ENCODE data around the gene JAK2. TPM values are rescaled to one million over a fixed set of nuclear protein-coding genes. Genes with fewer than 3 reads are reported as not detected.

JAK2 gene
- total and polyA plus RNA-seq, 10 of the 15 experiments (the other 5 are each of a cell fraction or from before 2014, with no cell fraction given) = 4.1 to 22.9 (median 13.7) TPM

GRCh38 chr9:4939118-4939561 lies 45.9 kb upstream of the JAK2 start:
- H3K27ac ChIP-seq (ENCODE audit: control insufficient read depth, insufficient read depth) = peak overlapping the region; percentile 78
- ChIA-PET POLR2A (interaction anchor here (0.7 to 1.7 kb wide), 6 partner anchors 9 to 50 kb away, joined by 3 to 9 read pairs (median 4); partner anchors contain the start of gene JAK2), CTCF (interaction anchor here (0.8 to 3.7 kb wide), 9 partner anchors 15 to 180 kb away, joined by 3 to 15 read pairs (median 6); no protein-coding TSS in a partner anchor), RAD21 (ENCODE audit: unreplicated experiment) (interaction anchor here (1.0 to 6.3 kb wide), 5 partner anchors 15 to 48 kb away, joined by 3 to 43 read pairs (median 15); partner anchors contain the start of gene JAK2), SMC1A (ENCODE audit: uncharacterized antibody, unreplicated experiment) (interaction anchor here (0.8 to 6.9 kb wide), 13 partner anchors 8 to 651 kb away, joined by 3 to 66 read pairs (median 11); partner anchors contain the start of gene JAK2)
- no peaks in the 10 kb centered on the region for H3K79me2 ChIP-seq (ENCODE audit: control insufficient read depth, insufficient read depth, low read length)
- no peaks in the 10 kb centered on the region for H3K27me3 ChIP-seq (replicated peaks in 1 of 2; ENCODE audit: control insufficient read depth in 2 of 2, insufficient read depth in 2 of 2, low read length in 1 of 2)
- ATAC-seq (peak; percentile 92), DNase-seq (ENCODE audit: low read depth, low spot score) (peak; percentile 93), FAIRE-seq (peak; percentile 71)
- intact Hi-C loops (cut with micrococcal nuclease; ENCODE audit: unreplicated experiment) (loop anchor here (1.0 to 5.0 kb wide), 4 partner anchors 32 to 653 kb away; partner anchors contain the start of gene PLGRKT), in situ Hi-C loops (cut with MboI) (no loop called here)
- H3K36me3 ChIP-seq (ENCODE audit: control insufficient read depth in 2 of 2, insufficient read depth in 2 of 2, low read length in 1 of 2) = no peaks in the 10 kb centered on the region
- no peaks in the 10 kb centered on the region for H4K20me1 ChIP-seq (ENCODE audit: control insufficient read depth, insufficient read depth)
- no peak overlapping the region; the same call in 1 of the 2 replicates for H2AFZ ChIP-seq (ENCODE audit: control insufficient read depth, low read depth, low read length)
- WGBS (ENCODE audit: insufficient coverage, insufficient replicate concordance, low lambda C conversion rate, missing lambda C conversion rate) = 5% methylated on average over 1 of the region's 1 CpG
- peak overlapping the region; percentile 80 for H3K4me2 ChIP-seq (ENCODE audit: control insufficient read depth, insufficient read depth)
- H3K9ac ChIP-seq (ENCODE audit: control insufficient read depth, insufficient read depth, low read length) = no peak overlapping the region
- peaks cover 52% of the 10 kb centered on the region for H3K4me1 ChIP-seq (ENCODE audit: control insufficient read depth, insufficient read depth, low read length)
- no peak overlapping the region for H3K4me3 ChIP-seq
- no peaks in the 10 kb centered on the region; the same call in 2 of the 3 replicates for H3K9me3 ChIP-seq (replicated peaks; ENCODE audit: control insufficient read depth, insufficient read depth, low read length)
- no TSS peak for BruUV-seq (replicated peaks)
- TF ChIP-seq MEF2B (IDR thresholded peaks at IDR 0.05; ENCODE audit: partially characterized antibody, poor library complexity, severe bottlenecking) (peak; percentile 91), NFIC (IDR thresholded peaks at IDR 0.05; ENCODE audit: low read depth, low read length) (peak; percentile 91), TCF3 (IDR thresholded peaks at IDR 0.05; ENCODE audit: borderline replicate concordance, insufficient read depth, low read depth, low read length) (peak; percentile 70; the same call in 1 of the 2 replicates), PML (IDR thresholded peaks at IDR 0.05; ENCODE audit: low read length) (no peak), TCF7 (IDR thresholded peaks at IDR 0.05; ENCODE audit: borderline replicate concordance) (peak; percentile 90), USF1 (IDR thresholded peaks at IDR 0.05; ENCODE audit: borderline replicate concordance, extremely low read length, insufficient read depth, low read depth, low read length) (no peak), MEF2A (IDR thresholded peaks at IDR 0.05; ENCODE audit: insufficient read depth, low read depth, low read length) (peak; percentile 89), CREM (IDR thresholded peaks at IDR 0.05; ENCODE audit: low read depth) (peak; percentile 52; the same call in 1 of the 2 replicates), SP1 (IDR thresholded peaks at IDR 0.05; ENCODE audit: low read depth, low read length) (peak; percentile 27), PKNOX1 (IDR thresholded peaks at IDR 0.05) (peak; percentile 61; the same call in 1 of the 2 replicates), DPF2 (IDR thresholded peaks at IDR 0.05) (peak; percentile 96), IKZF2 (IDR thresholded peaks at IDR 0.05) (peak; percentile 98 to 99), REST (IDR thresholded peaks at IDR 0.05; ENCODE audit: low read depth, low read length) (no peak), ZBTB11 (CRISPR knock-in tag; IDR thresholded peaks at IDR 0.05) (no peak)
